H1 (cell line): Measurements from ENCODE around the gene TTC28. TPM values are rescaled to one million over a fixed set of nuclear protein-coding genes. Genes with fewer than 3 reads are reported as not detected.
"Not testable (repeated sequence)": the region's sequence is repeated elsewhere in the genome, so short reads cannot be mapped to it uniquely, and the experiment has no call there.

Source experiments
- CTCF ChIA-PET: fragments of 300-600 bp; sonication (Branson Sonifier 250); formaldehyde crosslinking; loops from one replicate; lab custom pipeline; 2021; ENCODE audit not compliant: partially characterized antibody; lab: Charles Lee
- POLR2A ChIA-PET: fragments of 300-600 bp; sonication (Branson Sonifier 250); formaldehyde crosslinking; loops from one replicate; lab custom pipeline; 2021; ENCODE audit warnings: inconsistent platforms; ENCODE audit not compliant: partially characterized antibody; lab: Charles Lee
- DNase-seq, 2 experiments: peaks; one replicate each; pipeline versions ENCODE4 v3.0.0 to v3.0.0-alpha.2; 2010 to 2022; ENCODE audit warnings: low spot score in 2 of 2, low read depth in 1 of 2, mixed read lengths in 1 of 2
- FAIRE-seq: peaks from 2 replicates; lab custom pipeline; 2011; peaks lifted over from hg19 to GRCh38; lab: Jason Lieb, UNC
- H2AFZ ChIP-seq: 2 replicates; pipeline ENCODE4 v1.8.1; 2012; ENCODE audit warnings: low read length, inconsistent platforms
- H2AK5ac ChIP-seq: 2 replicates; pipeline ENCODE4 v1.6.1; 2013; ENCODE audit warnings: low read depth, low read length
- H2BK120ac ChIP-seq: replicated peaks from 2 replicates; pipeline ENCODE3; 2013; ENCODE audit warnings: low read depth, low read length, inconsistent platforms
- H2BK12ac ChIP-seq: 2 replicates; pipeline ENCODE4 v1.6.1; 2013; ENCODE audit warnings: low read depth, low read length
- H2BK15ac ChIP-seq: 2 replicates; pipeline ENCODE4 v1.6.1; 2013; ENCODE audit warnings: low read length
- H2BK20ac ChIP-seq: 2 replicates; pipeline ENCODE4 v1.6.1; 2013; ENCODE audit warnings: low read length
- H2BK5ac ChIP-seq: 2 replicates; pipeline ENCODE4 v1.6.1; 2013; ENCODE audit warnings: low read depth, low read length
- H3K14ac ChIP-seq: 2 replicates; pipeline ENCODE4 v1.6.1; 2013; ENCODE audit warnings: inconsistent platforms; ENCODE audit not compliant: insufficient read length
- H3K18ac ChIP-seq: 2 replicates; pipeline ENCODE4 v1.6.1; 2013; ENCODE audit warnings: low read length; ENCODE audit errors: extremely low read depth
- H3K23ac ChIP-seq: 2 replicates; pipeline ENCODE4 v1.6.1; 2013; ENCODE audit warnings: inconsistent platforms; ENCODE audit not compliant: insufficient read length
- H3K23me2 ChIP-seq: 2 replicates; pipeline ENCODE4 v1.6.1; 2013; ENCODE audit warnings: low read depth, low read length
- H3K27ac ChIP-seq: 2 replicates; pipeline ENCODE4 v1.6.1; 2011; ENCODE audit warnings: low read depth, low read length, inconsistent platforms
- H3K27me3 ChIP-seq, 4 experiments: replicated peaks in 1 of 4; 1 replicate in 1 of 4; 2 replicates in 3 of 4; pipeline versions ENCODE4 v1.6.1 to v1.8.1; 2011 to 2013; ENCODE audit warnings: low read length in 3 of 4, mild to moderate bottlenecking in 3 of 4, inconsistent platforms in 2 of 4, mixed read lengths in 2 of 4, moderate library complexity in 1 of 4; ENCODE audit not compliant: control insufficient read depth in 3 of 4, insufficient read depth in 3 of 4; ENCODE audit errors: extremely low read depth in 1 of 4
- H3K36me3 ChIP-seq, 4 experiments: 2 replicates each; pipeline versions ENCODE4 v1.6.1 to v1.8.1; 2011 to 2013; ENCODE audit warnings: mild to moderate bottlenecking in 4 of 4, low read length in 3 of 4, moderate library complexity in 2 of 4, control low read depth in 1 of 4, inconsistent platforms in 1 of 4; ENCODE audit not compliant: insufficient read depth in 4 of 4, control insufficient read depth in 2 of 4
- H3K4ac ChIP-seq: replicated peaks from 2 replicates; pipeline ENCODE3; 2013; ENCODE audit warnings: low read length, low read depth, mixed read lengths, inconsistent platforms; ENCODE audit not compliant: insufficient read length
- H3K4me1 ChIP-seq, 4 experiments: replicated peaks in 1 of 4; 1 replicate in 1 of 4; 2 replicates in 3 of 4; pipeline versions ENCODE4 v1.6.1 to v1.8.1; 2011 to 2013; ENCODE audit warnings: low read length in 3 of 4, inconsistent platforms in 2 of 4, mixed read lengths in 1 of 4; ENCODE audit not compliant: insufficient read depth in 4 of 4, control insufficient read depth in 3 of 4
- H3K4me2 ChIP-seq, 2 experiments: 2 replicates each; pipeline versions ENCODE4 v1.6.1 to v1.8.1; 2011 to 2013; ENCODE audit warnings: low read depth in 2 of 2, low read length in 2 of 2, control low read depth in 1 of 2, inconsistent platforms in 1 of 2, mild to moderate bottlenecking in 1 of 2; ENCODE audit not compliant: insufficient read depth in 1 of 2
- H3K4me3 ChIP-seq, 4 experiments: fragments of 200-600, 300-600 bp in 1 of 4; sonication (generic), shearing (Covaris generic), sonication (Bioruptor Twin) in 1 of 4; 2 replicates each; pipeline versions ENCODE4 v1.5.1 to v1.8.1; 2011 to 2016; ENCODE audit warnings: low read length in 4 of 4, low read depth in 3 of 4, control low read depth in 2 of 4, inconsistent platforms in 2 of 4, mild to moderate bottlenecking in 2 of 4, mixed read lengths in 1 of 4, moderate library complexity in 1 of 4; ENCODE audit not compliant: insufficient read depth in 2 of 4; ENCODE audit errors: extremely low read depth in 1 of 4
- H3K56ac ChIP-seq: replicated peaks from 2 replicates; pipeline ENCODE3; 2013; ENCODE audit warnings: low read depth, mild to moderate bottlenecking, mixed read lengths, low read length, inconsistent platforms; ENCODE audit not compliant: insufficient read length
- H3K79me1 ChIP-seq: 2 replicates; pipeline ENCODE4 v1.6.1; 2013; ENCODE audit warnings: low read depth, low read length, control low read depth
- H3K79me2 ChIP-seq, 2 experiments: 2 replicates each; pipeline versions ENCODE4 v1.6.1 to v1.8.1; 2012 to 2013; ENCODE audit warnings: low read length in 2 of 2, mild to moderate bottlenecking in 2 of 2, inconsistent platforms in 1 of 2; ENCODE audit not compliant: insufficient read depth in 2 of 2, control insufficient read depth in 1 of 2
- H3K9ac ChIP-seq, 4 experiments: replicated peaks in 1 of 4; 1 replicate in 1 of 4; 2 replicates in 3 of 4; pipeline versions ENCODE4 v1.6.1 to v1.8.1; 2011 to 2013; ENCODE audit warnings: low read depth in 3 of 4, low read length in 3 of 4, control low read depth in 2 of 4, mild to moderate bottlenecking in 2 of 4, moderate library complexity in 2 of 4, inconsistent platforms in 1 of 4; ENCODE audit errors: extremely low read depth in 1 of 4
- H3K9me3 ChIP-seq, 2 experiments: 2 replicates each; pipeline versions ENCODE4 v1.6.1 to v1.8.1; 2012 to 2013; ENCODE audit warnings: mild to moderate bottlenecking in 2 of 2, moderate library complexity in 2 of 2, control low read depth in 1 of 2, inconsistent platforms in 1 of 2, low read depth in 1 of 2, low read length in 1 of 2, mixed read lengths in 1 of 2; ENCODE audit not compliant: insufficient read depth in 2 of 2
- H4K20me1 ChIP-seq, 2 experiments: replicated peaks in 1 of 2; 2 replicates each; pipeline versions ENCODE3 to v1.8.1; 2011 to 2013; ENCODE audit warnings: inconsistent platforms in 2 of 2, low read length in 2 of 2, mild to moderate bottlenecking in 1 of 2; ENCODE audit not compliant: insufficient read depth in 2 of 2, control insufficient read depth in 1 of 2
- H4K5ac ChIP-seq: 2 replicates; pipeline ENCODE4 v1.6.1; 2013; ENCODE audit warnings: low read length, low read depth, mixed read lengths, inconsistent platforms; ENCODE audit not compliant: insufficient read length
- H4K8ac ChIP-seq: 2 replicates; pipeline ENCODE4 v1.8.0; 2013; ENCODE audit warnings: mild to moderate bottlenecking, moderate library complexity, low read length, inconsistent platforms; ENCODE audit not compliant: insufficient read depth; ENCODE audit errors: extremely low read depth
- H4K91ac ChIP-seq: replicated peaks from 2 replicates; pipeline ENCODE3; 2013; ENCODE audit warnings: low read length, mixed read lengths, inconsistent platforms; ENCODE audit not compliant: insufficient read length
- WGBS, 2 experiments: shearing (Covaris generic) in 1 of 2; methylation state at CpG; one replicate each; pipeline versions ENCODE4 v1.1.6 to v1.1.7; 2013 to 2015; ENCODE audit warnings: low lambda C conversion rate in 2 of 2, mixed read lengths in 2 of 2, inconsistent platforms in 1 of 2, low coverage in 1 of 2, missing lambda C conversion rate in 1 of 2; ENCODE audit not compliant: insufficient replicate concordance in 2 of 2, insufficient coverage in 1 of 2, insufficient read length in 1 of 2; ENCODE audit errors: extremely low coverage in 1 of 2, missing lambda C conversion rate in 1 of 2; 5-methylcytosine and 5-hydroxymethylcytosine counted together
- polyA plus RNA-seq, 7 experiments: library from polyadenylated mRNA; depleted of rRNA in 3 of 7; stranded (reverse) in 5 of 7; unstranded in 2 of 7; fragments of >200 nt in 5 of 7; fragments of 200-250 nt in 2 of 7; gene quantifications; 1 replicate in 5 of 7; 2 replicates in 1 of 7; 4 replicates in 1 of 7; pipeline versions ENCODE4 v1.2.1 to v1.2.3, GENCODE V29; 2011 to 2013; ENCODE audit warnings: missing spikeins in 2 of 7, mixed read lengths in 2 of 7
- total RNA-seq: library from RNA; stranded (reverse); fragmentation: NEBNext Ultra II Directional; extraction: Animal tissue kit (Norgen Biotek cat#: 25700); gene quantifications from 2 replicates; pipeline ENCODE4 v1.2.1, GENCODE V29; 2021

The TTC28 gene
- total and polyA plus RNA-seq, 2 of the 8 experiments (the other 6 are each of a cell fraction or from before 2014, with no cell fraction given) = 2.6 to 12.6 TPM

GRCh38 chr22:28553108-28553866 is 126.4 kb downstream of the TTC28 start:
- H3K14ac ChIP-seq, H2AK5ac ChIP-seq, H2BK120ac ChIP-seq, H2BK5ac ChIP-seq, H3K18ac ChIP-seq, H4K91ac ChIP-seq, H3K79me2 ChIP-seq, H2AFZ ChIP-seq, H3K4me3 ChIP-seq, H3K27me3 ChIP-seq, H2BK12ac ChIP-seq, POLR2A ChIA-PET, CTCF ChIA-PET, H3K27ac ChIP-seq, H3K4me1 ChIP-seq, H3K4ac ChIP-seq, H3K56ac ChIP-seq, H3K4me2 ChIP-seq, H3K23ac ChIP-seq, H3K36me3 ChIP-seq, H4K5ac ChIP-seq, H3K79me1 ChIP-seq, H4K8ac ChIP-seq, H4K20me1 ChIP-seq, H2BK20ac ChIP-seq, H2BK15ac ChIP-seq, DNase-seq, H3K23me2 ChIP-seq, FAIRE-seq, H3K9ac ChIP-seq: not testable (repeated sequence)
- peaks cover 0 to 13% of the 10 kb centered on the region in 2 experiments; a peak in 1 of 4 replicates for H3K9me3 ChIP-seq
- 93% methylated on average over 8 of the region's 51 CpGs; no CpG with 5 or more reads in 1 of the 2 experiments for WGBS, 2 experiments
